NT2/D1 (cell line): ENCODE measurements around the gene WDR20.

Source experiments
- SUZ12 ChIP-seq: IDR thresholded peaks from 2 replicates; pipeline ENCODE4 v1.6.1; 2011; ENCODE audit not compliant: insufficient read length, insufficient read depth; ENCODE audit errors: extremely low read depth
- ZNF274 ChIP-seq: IDR thresholded peaks from 2 replicates; pipeline ENCODE4 v1.6.1; 2011; ENCODE audit warnings: mild to moderate bottlenecking, low read depth, low read length

GRCh38 chr14:102213984-102214658 lies 74.4 kb downstream of the WDR20 start:
- no peak for TF ChIP-seq SUZ12
- TF ChIP-seq ZNF274, result no peak
